ENCODE data around the gene RBAK. TPM values are rescaled to one million over a fixed set of nuclear protein-coding genes. Genes with fewer than 3 reads are reported as not detected.
"Not testable (repeated sequence)": the region's sequence is repeated elsewhere in the genome, so short reads cannot be mapped to it uniquely, and the experiment has no call there.

Gene RBAK
- total RNA-seq, 1 experiment from 2014 or later, result 14.8 TPM

- CTCF ChIA-PET, result no interaction called here
- peak overlapping the region; percentile 66 for H3K27ac Mint-ChIP-seq (ENCODE audit: unreplicated experiment)
- DNase-seq, result no peak
- H3K4me1 Mint-ChIP-seq (ENCODE audit: low read depth, unreplicated experiment), result no peaks in the 10 kb centered on the region
- no TSS peak for BruUV-seq (replicated peaks)
- peaks cover 38% of the 10 kb centered on the region for H3K9me3 Mint-ChIP-seq (ENCODE audit: low read depth, unreplicated experiment)
- peaks cover 65% of the 10 kb centered on the region for H3K36me3 Mint-ChIP-seq (ENCODE audit: insufficient read depth, unreplicated experiment)
- intact Hi-C loops (cut with micrococcal nuclease; ENCODE audit: unreplicated experiment), result no loop called here
- no peaks in the 10 kb centered on the region for H3K27me3 Mint-ChIP-seq (ENCODE audit: unreplicated experiment)
- TF ChIP-seq CTCF (IDR thresholded peaks at IDR 0.05; ENCODE audit: unreplicated experiment), result no peak
- no peak overlapping the region for H3K4me3 Mint-ChIP-seq (ENCODE audit: low read depth, unreplicated experiment)
These were observed 19.4 kb downstream of the RBAK start for GRCh38 chr7:5065107-5065407.

GRCh38 chr7:5068521-5068920, 22.9 kb downstream of the RBAK start:
- BruUV-seq (replicated peaks), result no TSS peak
- Mint-ChIP-seq H3K4me1 (ENCODE audit: low read depth, unreplicated experiment) (peaks cover 13% of the 10 kb centered on the region), H3K27me3 (ENCODE audit: unreplicated experiment) (peaks cover 27% of the 10 kb centered on the region), H3K27ac (ENCODE audit: unreplicated experiment) (no peak overlapping the region), H3K36me3 (ENCODE audit: insufficient read depth, unreplicated experiment) (peaks cover 57% of the 10 kb centered on the region), H3K9me3 (ENCODE audit: low read depth, unreplicated experiment) (peaks cover 28% of the 10 kb centered on the region), H3K4me3 (ENCODE audit: low read depth, unreplicated experiment) (no peak overlapping the region)
- intact Hi-C loops (cut with micrococcal nuclease; ENCODE audit: unreplicated experiment), result no loop called here
- CTCF ChIA-PET, result no interaction called here
- no peak for DNase-seq
- TF ChIP-seq CTCF (IDR thresholded peaks at IDR 0.05; ENCODE audit: unreplicated experiment), result no peak

- no peak for TF ChIP-seq CTCF (IDR thresholded peaks at IDR 0.05; ENCODE audit: unreplicated experiment)
- peaks cover 35% of the 10 kb centered on the region for H3K27me3 Mint-ChIP-seq (ENCODE audit: unreplicated experiment)
These were observed 24.5 kb downstream of the RBAK start for GRCh38 chr7:5070206-5070605.

GRCh38 chr7:5075187-5075586, 29.5 kb downstream of the RBAK start:
- H3K4me1 Mint-ChIP-seq (ENCODE audit: low read depth, unreplicated experiment), result peaks cover 22% of the 10 kb centered on the region
- not testable (repeated sequence) for DNase-seq

More at GRCh38 chr7:5070206-5070605, 24.5 kb downstream of the RBAK start:
- Mint-ChIP-seq H3K4me3 (ENCODE audit: low read depth, unreplicated experiment) (no peak overlapping the region), H3K4me1 (ENCODE audit: low read depth, unreplicated experiment) (peaks cover 13% of the 10 kb centered on the region), H3K36me3 (ENCODE audit: insufficient read depth, unreplicated experiment) (peaks cover 43% of the 10 kb centered on the region), H3K27ac (ENCODE audit: unreplicated experiment) (no peak overlapping the region), H3K9me3 (ENCODE audit: low read depth, unreplicated experiment) (peaks cover 21% of the 10 kb centered on the region)
- CTCF ChIA-PET, result no interaction called here
- no peak for DNase-seq
- intact Hi-C loops (cut with micrococcal nuclease; ENCODE audit: unreplicated experiment), result no loop called here
- BruUV-seq (replicated peaks), result no TSS peak

GRCh38 chr7:5077740-5078139, 32.1 kb downstream of the RBAK start:
- no TSS peak for BruUV-seq (replicated peaks)
- intact Hi-C loops (cut with micrococcal nuclease; ENCODE audit: unreplicated experiment), result no loop called here
- no peak for DNase-seq
- H3K27ac Mint-ChIP-seq (ENCODE audit: unreplicated experiment), result no peak overlapping the region
- peak overlapping the region; percentile 26 for H3K4me3 Mint-ChIP-seq (ENCODE audit: low read depth, unreplicated experiment)
- TF ChIP-seq CTCF (IDR thresholded peaks at IDR 0.05; ENCODE audit: unreplicated experiment), result no peak
- CTCF ChIA-PET, result interaction anchor here (0.6 kb wide), 1 partner anchor 224 kb away, joined by 4 read pairs; no protein-coding TSS in a partner anchor
- H3K27me3 Mint-ChIP-seq (ENCODE audit: unreplicated experiment), result peaks cover 60% of the 10 kb centered on the region
- no peaks in the 10 kb centered on the region for H3K36me3 Mint-ChIP-seq (ENCODE audit: insufficient read depth, unreplicated experiment)
- H3K9me3 Mint-ChIP-seq (ENCODE audit: low read depth, unreplicated experiment), result no peaks in the 10 kb centered on the region
- peaks cover 9% of the 10 kb centered on the region for H3K4me1 Mint-ChIP-seq (ENCODE audit: low read depth, unreplicated experiment)

More at GRCh38 chr7:5075187-5075586, 29.5 kb downstream of the RBAK start:
- BruUV-seq (replicated peaks); H3K4me3 Mint-ChIP-seq (ENCODE audit: low read depth, unreplicated experiment); H3K9me3 Mint-ChIP-seq (ENCODE audit: low read depth, unreplicated experiment); H3K27ac Mint-ChIP-seq (ENCODE audit: unreplicated experiment); intact Hi-C loops (cut with micrococcal nuclease; ENCODE audit: unreplicated experiment): not testable (repeated sequence)
- CTCF ChIA-PET, result interaction anchor here (0.7 kb wide), 1 partner anchor 16 kb away, joined by 4 read pairs; no protein-coding TSS in a partner anchor
- peaks cover 74% of the 10 kb centered on the region for H3K27me3 Mint-ChIP-seq (ENCODE audit: unreplicated experiment)
- peaks cover 19% of the 10 kb centered on the region for H3K36me3 Mint-ChIP-seq (ENCODE audit: insufficient read depth, unreplicated experiment)
